SK-N-SH (cell line): ENCODE results near the gene UBALD1. TPM values are rescaled to one million over a fixed set of nuclear protein-coding genes. Genes with fewer than 3 reads are reported as not detected.

ENCODE experiments used
- CTCF ChIA-PET: fragments of 300-600, 350-600 bp; formaldehyde crosslinking; extraction: SDS; loops from one replicate; lab custom pipeline; 2021; lab: Yijun Ruan, JAX
- POLR2A ChIA-PET: fragments of 350-600 bp; sonication (Branson Sonifier 250); formaldehyde crosslinking; extraction: SDS; loops from one replicate; lab custom pipeline; 2020; ENCODE audit warnings: antibody characterized with exemption, inconsistent platforms; lab: Yijun Ruan, JAX
- DNase-seq: peaks from one replicate; pipeline ENCODE4 v3.0.0; 2012
- H2AFZ ChIP-seq: fragments of 200-600 bp; sonication (generic); 2 replicates; pipeline ENCODE4 v1.8.1; 2016; ENCODE audit warnings: antibody characterized with exemption, mild to moderate bottlenecking, low read depth
- H3F3A ChIP-seq: fragments of 200-600 bp; sonication (generic); replicated peaks from 2 replicates; pipeline ENCODE3; 2016; ENCODE audit warnings: antibody characterized with exemption, mild to moderate bottlenecking; ENCODE audit not compliant: insufficient read depth
- H3K27ac ChIP-seq, 2 experiments: fragments of 200-500 bp in 1 of 2; fragments of 200-600 bp in 1 of 2; sonication (Bioruptor generic) in 1 of 2; sonication (generic), shearing (Covaris generic) in 1 of 2; 2 replicates each; pipeline versions ENCODE4 v1.5.1 to v1.6.1; 2014 to 2016; ENCODE audit warnings: low read depth in 2 of 2, inconsistent platforms in 1 of 2, low read length in 1 of 2, mild to moderate bottlenecking in 1 of 2, mixed read lengths in 1 of 2
- H3K27me3 ChIP-seq: fragments of 200-600 bp; sonication (generic), shearing (Covaris generic); 2 replicates; pipeline ENCODE4 v1.6.1; 2016; ENCODE audit warnings: mixed run types; ENCODE audit not compliant: insufficient read depth
- H3K36me3 ChIP-seq, 2 experiments: fragments of 200-500 bp in 1 of 2; fragments of 200-600 bp in 1 of 2; sonication (Bioruptor generic) in 1 of 2; sonication (generic) in 1 of 2; replicated peaks in 1 of 2; 2 replicates each; pipeline versions ENCODE3 to v1.5.1; 2014 to 2016; ENCODE audit warnings: low read length in 1 of 2, mild to moderate bottlenecking in 1 of 2; ENCODE audit not compliant: insufficient read depth in 2 of 2, control insufficient read depth in 1 of 2
- H3K4me1 ChIP-seq, 2 experiments: fragments of 200-500 bp in 1 of 2; fragments of 200-600 bp in 1 of 2; sonication (Bioruptor generic) in 1 of 2; sonication (generic), shearing (Covaris generic) in 1 of 2; 2 replicates each; pipeline versions ENCODE4 v1.5.1 to v1.6.1; 2014 to 2016; ENCODE audit warnings: low read depth in 1 of 2, low read length in 1 of 2, mixed run types in 1 of 2; ENCODE audit not compliant: insufficient read depth in 2 of 2, control insufficient read depth in 1 of 2
- H3K4me2 ChIP-seq: fragments of 200-600 bp; sonication (generic), shearing (Covaris generic); 2 replicates; pipeline ENCODE4 v1.6.1; 2017; ENCODE audit warnings: mixed run types
- H3K4me3 ChIP-seq, 2 experiments: fragments of 200-500 bp in 1 of 2; fragments of 200-600 bp in 1 of 2; sonication (Bioruptor generic) in 1 of 2; sonication (generic), shearing (Covaris generic) in 1 of 2; 2 replicates each; pipeline versions ENCODE4 v1.5.1 to v1.8.1; 2014 to 2016; ENCODE audit warnings: low read depth in 2 of 2, inconsistent platforms in 1 of 2, low read length in 1 of 2, mild to moderate bottlenecking in 1 of 2, mixed read lengths in 1 of 2, moderate library complexity in 1 of 2
- H3K79me2 ChIP-seq: fragments of 200-600 bp; sonication (generic); 2 replicates; pipeline ENCODE4 v1.8.1; 2017; ENCODE audit warnings: mild to moderate bottlenecking; ENCODE audit not compliant: insufficient read depth
- H3K9ac ChIP-seq: fragments of 200-600 bp; sonication (generic); 2 replicates; pipeline ENCODE4 v1.6.1; 2017; ENCODE audit warnings: mixed run types
- H3K9me2 ChIP-seq: fragments of 200-600 bp; sonication (generic); 2 replicates; pipeline ENCODE4 v1.6.1; 2017; ENCODE audit warnings: mixed run types
- H3K9me3 ChIP-seq: fragments of 200-600 bp; sonication (generic); 2 replicates; pipeline ENCODE4 v1.6.1; 2017; ENCODE audit warnings: mixed run types, mild to moderate bottlenecking, moderate library complexity
- H4K20me1 ChIP-seq: fragments of 200-600 bp; sonication (generic); 2 replicates; pipeline ENCODE4 v1.6.1; 2017; ENCODE audit warnings: mild to moderate bottlenecking, mixed run types; ENCODE audit not compliant: insufficient read depth
- JUND ChIP-seq: IDR thresholded peaks from 2 replicates; pipeline ENCODE4 v1.4.0; 2012
- MXI1 ChIP-seq: IDR thresholded peaks from 2 replicates; pipeline ENCODE4 v1.6.1; 2012; ENCODE audit warnings: mild to moderate bottlenecking, low read depth, low read length, improper control_type of control experiment
- NFIC ChIP-seq: IDR thresholded peaks from 2 replicates; pipeline ENCODE4 v1.4.0; 2012; ENCODE audit warnings: borderline replicate concordance
- PBX3 ChIP-seq: IDR thresholded peaks from 2 replicates; pipeline ENCODE4; 2012
- SIN3A ChIP-seq: IDR thresholded peaks from 2 replicates; pipeline ENCODE4 v1.6.1; 2012; ENCODE audit warnings: low read depth, mild to moderate bottlenecking, low read length, moderate library complexity, borderline replicate concordance
- WGBS: methylation state at CpG from one replicate; pipeline ENCODE4 v1.1.6; 2017; ENCODE audit warnings: low lambda C conversion rate; 5-methylcytosine and 5-hydroxymethylcytosine counted together
- polyA plus RNA-seq, 3 experiments: library from polyadenylated mRNA; depleted of rRNA; stranded (reverse); fragments of >200 nt; gene quantifications; 2 replicates each; pipeline ENCODE4 v1.2.3, GENCODE V29; 2012

The UBALD1 gene
- polyA plus RNA-seq, 1 of the 3 experiments (the other 2 are of a cell fraction): 16.7 TPM

GRCh38 chr16:4660454-4661007 is 45.8 kb upstream of the UBALD1 start:
- peaks cover 4 to 23% of the 10 kb centered on the region in 2 experiments for H3K36me3 ChIP-seq
- H3F3A ChIP-seq: no peaks in the 10 kb centered on the region
- no peak overlapping the region for H3K9ac ChIP-seq
- no peaks in the 10 kb centered on the region for H3K27me3 ChIP-seq
- H3K4me2 ChIP-seq: no peak overlapping the region
- no peak for TF ChIP-seq JUND
- TF ChIP-seq NFIC: no peak
- TF ChIP-seq MXI1: no peak
- no peak for TF ChIP-seq SIN3A
- TF ChIP-seq, all 33 proteins: peak for 0
- 91% methylated on average over 6 of the region's 18 CpGs for WGBS
- Histone ChIP-seq H3K27ac (no peak overlapping the region), H3K9me2 (no peaks in the 10 kb centered on the region), H2AFZ (no peak overlapping the region), H4K20me1 (peaks cover 4% of the 10 kb centered on the region; the same call in 1 of the 2 replicates), H3K4me3 (no peak overlapping the region), H3K79me2 (no peaks in the 10 kb centered on the region; the same call in none of the 2 replicates), H3K4me1 (no peaks in the 10 kb centered on the region), H3K9me3 (no peaks in the 10 kb centered on the region)
- CTCF ChIA-PET: interaction anchor here (1.4 to 1.8 kb wide), 2 partner anchors 9 to 23 kb away, joined by 3 to 4 read pairs; no protein-coding TSS in a partner anchor
- peak; percentile 50 for DNase-seq
- POLR2A ChIA-PET: no interaction called here

GRCh38 chr16:4659363-4660353 is 45.0 kb upstream of the UBALD1 start:
- no peak for DNase-seq
- H3K36me3 ChIP-seq: peaks cover 6 to 29% of the 10 kb centered on the region in 2 experiments
- no peak overlapping the region for H2AFZ ChIP-seq
- ChIA-PET CTCF (interaction anchor here (1.4 to 1.8 kb wide), 2 partner anchors 8 to 22 kb away, joined by 3 to 4 read pairs; no protein-coding TSS in a partner anchor), POLR2A (interaction anchor here (0.9 kb wide), 1 partner anchor 10 kb away, joined by 3 read pairs; no protein-coding TSS in a partner anchor)
- no peaks in the 10 kb centered on the region for H3K9me3 ChIP-seq
- H3F3A ChIP-seq: no peaks in the 10 kb centered on the region
- TF ChIP-seq MXI1: no peak
- no peak for TF ChIP-seq PBX3
- TF ChIP-seq SIN3A: no peak
- H3K27ac ChIP-seq: no peak overlapping the region
- no peak overlapping the region for H3K9ac ChIP-seq
- H3K4me2 ChIP-seq: no peak overlapping the region
- no peak overlapping the region for H3K4me3 ChIP-seq
- peaks cover 4% of the 10 kb centered on the region; the same call in 1 of the 2 replicates for H4K20me1 ChIP-seq
- WGBS: over 99% methylated on average over 17 of the region's 29 CpGs
- no peaks in the 10 kb centered on the region for H3K9me2 ChIP-seq
- no peaks in the 10 kb centered on the region for H3K27me3 ChIP-seq
- no peaks in the 10 kb centered on the region for H3K4me1 ChIP-seq
- no peaks in the 10 kb centered on the region; the same call in none of the 2 replicates for H3K79me2 ChIP-seq
